Daoy (cell line): Measurements from ENCODE around the gene LRRC74B. TPM values are rescaled to one million over a fixed set of nuclear protein-coding genes. Genes with fewer than 3 reads are reported as not detected.

ENCODE experiments used
- DNase-seq: peaks from one replicate; pipeline ENCODE4 v3.0.0-alpha.2; 2015; ENCODE audit warnings: low read depth
- total RNA-seq: library from RNA; depleted of rRNA; stranded (reverse); fragments of >200 nt; shearing (Covaris generic); gene quantifications from 2 replicates; pipeline ENCODE4 v1.2.3, GENCODE V29; 2014

Gene LRRC74B
- total RNA-seq, 1 experiment from 2014 or later: not detected

DNA sequence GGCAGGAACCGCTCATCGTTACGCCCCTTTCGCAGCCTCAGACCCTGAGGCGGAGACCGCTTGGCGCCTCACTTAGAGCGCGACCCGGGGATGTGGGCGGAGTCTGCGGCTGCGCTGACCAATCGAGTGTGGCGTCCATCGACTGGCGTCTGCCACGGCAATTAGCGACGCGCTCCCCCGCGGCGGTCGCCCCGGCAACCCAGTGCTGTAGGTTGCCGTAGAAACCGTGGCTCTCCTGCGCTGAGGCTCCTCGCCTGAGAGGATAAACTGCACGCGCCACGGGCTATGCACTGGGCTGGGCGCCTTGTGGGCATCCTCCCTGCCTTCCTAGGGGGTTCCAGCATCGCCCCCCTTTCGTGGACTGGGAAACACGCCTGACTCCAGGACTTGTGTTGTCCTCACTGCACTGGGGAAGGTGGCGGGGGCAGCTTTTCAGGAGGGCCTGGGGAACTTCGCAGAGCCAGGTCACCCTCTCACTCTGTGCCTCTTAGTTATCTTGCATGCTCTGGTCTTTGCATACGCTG is 31.5 kb upstream of the LRRC74B start:
- peak; percentile 97 for DNase-seq

DNA sequence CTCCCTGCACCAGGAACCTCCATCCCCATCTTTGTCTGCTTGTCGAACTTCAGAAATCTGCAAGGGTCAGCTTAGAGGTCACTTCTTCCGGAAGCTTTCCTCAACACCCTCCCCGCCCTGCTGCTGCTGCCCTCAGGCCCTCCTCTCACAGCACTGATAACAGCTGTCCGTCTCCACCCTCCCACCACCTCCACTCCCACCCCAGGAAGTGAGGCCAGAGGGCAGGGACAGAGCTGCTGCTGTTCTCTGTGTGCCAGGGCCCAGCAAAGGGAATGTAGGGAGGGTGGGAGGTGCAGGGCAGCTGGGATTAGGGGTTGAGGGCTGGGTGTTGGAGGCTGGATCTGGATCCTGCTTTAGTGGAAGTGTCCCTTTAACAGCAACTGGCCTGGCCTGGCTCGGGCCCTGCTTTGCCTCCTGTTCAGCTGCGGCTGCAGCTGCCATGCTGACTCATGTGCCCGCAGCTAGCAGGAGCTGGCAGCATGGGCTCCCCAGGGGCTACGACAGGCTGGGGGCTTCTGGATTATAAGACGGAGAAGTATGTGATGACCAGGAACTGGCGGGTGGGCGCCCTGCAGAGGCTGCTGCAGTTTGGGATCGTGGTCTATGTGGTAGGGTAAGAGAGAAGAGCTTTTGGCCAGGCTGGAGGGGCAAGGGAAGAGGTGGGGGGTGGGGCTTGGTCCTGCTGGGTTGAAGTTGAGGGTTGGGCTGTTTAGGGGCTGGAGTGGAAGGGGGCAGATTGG is 30.9 kb upstream of the LRRC74B start, which contains the start of gene P2RX6:
P2RX6 (plus strand) TSS at position 440 of the 740 bp plus-strand sequence; CDS start at position 450, 10 bp downstream.
- peak; percentile 62 for DNase-seq

DNA sequence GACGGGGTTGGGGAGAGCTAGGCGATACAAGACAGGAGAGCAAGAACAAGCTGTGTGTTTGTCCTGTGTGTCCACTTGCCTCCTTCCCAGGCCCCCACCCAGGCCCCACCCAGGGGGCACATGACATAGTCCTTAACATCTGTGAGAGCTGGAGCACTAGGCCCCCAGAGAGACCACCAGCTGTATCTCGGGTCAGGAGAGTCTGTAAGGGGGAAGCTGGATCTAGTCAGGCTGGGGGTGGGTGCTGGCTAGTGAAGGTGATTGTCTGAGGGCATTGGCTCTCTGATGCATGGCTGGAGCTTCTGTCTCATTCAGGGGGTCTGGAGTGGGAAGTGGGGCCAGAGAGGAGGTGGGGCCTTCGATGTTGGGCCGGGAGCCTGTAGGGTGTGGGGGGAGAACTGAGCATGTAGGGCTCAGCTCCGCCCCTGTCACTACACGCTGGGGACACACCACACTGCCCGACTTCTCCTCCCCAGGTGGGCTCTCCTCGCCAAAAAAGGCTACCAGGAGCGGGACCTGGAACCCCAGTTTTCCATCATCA is 30.2 kb upstream of the LRRC74B start:
- DNase-seq: no peak

DNA sequence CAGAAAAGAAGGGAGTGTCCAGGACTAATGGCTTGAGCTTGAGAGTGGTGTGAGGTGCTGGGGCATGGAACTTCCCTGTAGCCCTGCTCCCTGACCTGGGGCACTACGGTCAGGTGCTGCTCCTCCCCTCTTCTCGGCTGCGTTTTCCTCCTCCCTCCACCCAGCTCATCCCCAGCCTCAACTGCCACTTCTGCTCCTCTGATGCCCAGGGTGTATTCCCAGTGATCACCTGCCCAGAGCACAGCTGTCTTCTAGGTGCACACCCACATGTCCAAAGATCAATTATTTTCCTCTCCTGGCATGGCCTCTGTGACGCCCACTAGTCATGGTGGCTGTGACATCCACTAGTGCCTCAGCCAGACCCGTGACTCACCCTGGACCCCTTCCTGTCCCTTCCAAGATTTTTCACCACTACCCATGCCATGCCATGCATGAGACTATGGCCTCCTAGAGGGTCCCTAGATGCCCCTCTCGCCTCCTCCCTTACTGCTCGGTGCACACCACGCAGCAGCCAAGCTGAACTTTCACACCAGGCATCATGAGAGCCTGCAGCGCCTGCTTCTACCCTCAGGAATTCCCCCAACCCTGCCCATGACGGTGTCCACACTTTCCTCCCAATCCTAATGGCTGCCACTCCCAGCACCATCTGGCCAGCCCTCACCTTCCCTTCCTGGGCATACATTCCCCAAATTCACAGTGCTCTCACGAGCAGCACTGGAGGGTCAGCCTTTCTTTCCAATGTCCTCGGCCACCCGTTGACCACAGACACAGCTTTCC is 28.9 kb upstream of the LRRC74B start:
- DNase-seq: no peak

DNA sequence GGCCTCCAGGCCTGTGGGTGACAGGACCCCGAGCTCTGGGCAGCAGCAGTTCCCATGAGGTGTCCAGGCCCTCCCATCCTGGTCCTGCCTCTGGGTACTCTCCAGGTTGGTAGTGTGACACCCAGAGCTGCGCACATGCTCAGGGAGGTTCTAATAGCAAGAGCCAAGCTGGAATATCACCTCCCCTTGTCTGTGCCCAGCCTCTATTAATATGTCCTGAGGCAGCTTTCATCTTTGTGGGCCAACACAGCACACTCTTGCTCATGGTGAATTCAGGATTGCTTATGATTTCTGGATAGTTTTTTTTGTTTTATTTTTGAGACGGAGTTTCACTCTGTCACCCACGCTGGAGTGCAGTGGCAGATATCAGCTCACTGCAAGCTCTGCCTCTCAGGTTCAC is 27.4 kb upstream of the LRRC74B start:
- DNase-seq: no peak

DNA sequence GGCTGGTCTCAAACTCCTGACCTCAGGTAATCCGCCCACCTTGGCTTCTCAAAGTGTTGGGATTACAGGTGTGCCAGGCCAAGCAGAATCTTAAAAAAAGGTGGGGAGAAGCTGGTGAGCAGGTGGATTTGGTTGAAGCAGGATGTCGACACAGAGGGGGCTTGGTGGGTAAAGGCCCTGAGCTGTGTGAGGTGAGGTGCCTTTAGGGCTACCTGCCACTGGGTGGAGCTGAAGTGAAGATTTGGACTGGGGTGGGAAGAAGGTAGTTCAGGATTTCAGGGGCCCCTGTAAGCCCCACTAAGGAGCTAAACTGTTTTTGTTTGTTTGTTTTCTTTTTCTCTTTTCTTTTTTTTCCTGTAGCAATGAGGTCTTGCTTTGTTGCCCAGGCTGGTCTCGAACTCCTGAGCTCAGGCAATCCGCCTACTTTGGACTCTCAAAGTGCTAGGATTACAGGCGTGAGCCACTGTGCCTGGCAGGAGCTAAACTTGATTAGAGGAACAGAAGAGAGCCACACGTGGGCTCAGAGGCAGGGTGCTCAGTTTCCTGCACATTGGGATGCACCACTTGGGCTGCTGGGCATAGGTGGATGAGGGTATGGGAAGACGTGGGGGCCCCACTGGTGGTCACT is 24.8 kb upstream of the LRRC74B start:
- DNase-seq: no peak

DNA sequence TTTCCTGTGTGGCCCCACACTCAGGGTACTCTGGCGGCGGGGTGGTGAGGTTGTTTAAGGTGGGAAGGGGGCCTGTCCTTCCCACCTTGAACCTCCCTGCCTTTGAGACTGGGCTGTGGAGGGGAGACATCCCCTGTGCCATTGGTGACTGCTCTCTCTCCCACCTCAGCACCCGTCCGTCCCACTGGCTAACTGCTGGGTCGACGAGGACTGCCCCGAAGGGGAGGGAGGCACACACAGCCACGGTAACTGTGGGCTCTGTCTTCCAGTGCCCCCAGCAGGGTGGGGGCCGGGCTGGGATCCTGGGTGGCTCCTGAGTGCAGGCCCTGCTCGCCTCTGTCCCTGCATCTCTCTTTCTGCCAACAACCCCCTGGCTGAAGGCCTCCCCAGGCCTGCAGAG is 23.2 kb upstream of the LRRC74B start:
- DNase-seq: no peak

DNA sequence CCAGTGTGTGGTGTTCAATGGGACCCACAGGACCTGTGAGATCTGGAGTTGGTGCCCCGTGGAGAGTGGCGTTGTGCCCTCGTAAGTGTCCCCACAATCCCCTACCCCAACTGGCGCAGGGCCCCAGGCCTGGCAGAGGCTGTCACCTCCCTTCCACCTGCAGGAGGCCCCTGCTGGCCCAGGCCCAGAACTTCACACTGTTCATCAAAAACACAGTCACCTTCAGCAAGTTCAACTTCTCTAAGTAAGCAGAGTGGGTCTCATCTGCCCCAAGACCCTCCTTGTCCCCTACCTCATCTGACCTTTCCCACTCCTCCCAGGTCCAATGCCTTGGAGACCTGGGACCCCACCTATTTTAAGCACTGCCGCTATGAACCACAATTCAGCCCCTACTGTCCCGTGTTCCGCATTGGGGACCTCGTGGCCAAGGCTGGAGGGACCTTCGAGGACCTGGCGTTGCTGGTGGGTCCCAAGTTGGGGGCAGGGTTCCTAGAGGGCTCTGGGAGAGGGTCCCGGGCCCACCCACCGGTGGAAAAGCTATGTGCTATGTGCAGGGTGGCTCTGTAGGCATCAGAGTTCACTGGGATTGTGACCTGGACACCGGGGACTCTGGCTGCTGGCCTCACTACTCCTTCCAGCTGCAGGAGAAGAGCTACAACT is 22.7 kb upstream of the LRRC74B start:
- no peak for DNase-seq

DNA sequence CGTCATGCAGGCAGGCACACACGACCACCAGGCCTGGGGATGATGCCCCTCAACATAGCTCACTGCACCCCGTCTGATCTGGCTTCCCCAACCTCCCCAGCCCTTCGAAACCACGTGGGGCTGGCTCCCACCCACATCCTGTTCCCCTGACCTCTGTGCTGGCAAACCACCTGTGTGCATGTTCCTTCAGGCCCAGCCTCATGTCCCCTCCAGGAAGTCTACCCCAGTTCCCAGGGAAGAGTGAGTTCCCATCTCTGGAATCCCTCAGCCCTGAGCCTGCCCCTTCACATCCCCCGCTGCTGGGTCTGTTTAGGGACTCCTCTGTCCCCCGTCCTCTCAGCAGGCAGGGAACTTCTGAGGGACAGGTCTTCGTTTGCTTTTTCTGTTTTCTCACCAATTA is 20.5 kb upstream of the LRRC74B start:
- DNase-seq: no peak

DNA sequence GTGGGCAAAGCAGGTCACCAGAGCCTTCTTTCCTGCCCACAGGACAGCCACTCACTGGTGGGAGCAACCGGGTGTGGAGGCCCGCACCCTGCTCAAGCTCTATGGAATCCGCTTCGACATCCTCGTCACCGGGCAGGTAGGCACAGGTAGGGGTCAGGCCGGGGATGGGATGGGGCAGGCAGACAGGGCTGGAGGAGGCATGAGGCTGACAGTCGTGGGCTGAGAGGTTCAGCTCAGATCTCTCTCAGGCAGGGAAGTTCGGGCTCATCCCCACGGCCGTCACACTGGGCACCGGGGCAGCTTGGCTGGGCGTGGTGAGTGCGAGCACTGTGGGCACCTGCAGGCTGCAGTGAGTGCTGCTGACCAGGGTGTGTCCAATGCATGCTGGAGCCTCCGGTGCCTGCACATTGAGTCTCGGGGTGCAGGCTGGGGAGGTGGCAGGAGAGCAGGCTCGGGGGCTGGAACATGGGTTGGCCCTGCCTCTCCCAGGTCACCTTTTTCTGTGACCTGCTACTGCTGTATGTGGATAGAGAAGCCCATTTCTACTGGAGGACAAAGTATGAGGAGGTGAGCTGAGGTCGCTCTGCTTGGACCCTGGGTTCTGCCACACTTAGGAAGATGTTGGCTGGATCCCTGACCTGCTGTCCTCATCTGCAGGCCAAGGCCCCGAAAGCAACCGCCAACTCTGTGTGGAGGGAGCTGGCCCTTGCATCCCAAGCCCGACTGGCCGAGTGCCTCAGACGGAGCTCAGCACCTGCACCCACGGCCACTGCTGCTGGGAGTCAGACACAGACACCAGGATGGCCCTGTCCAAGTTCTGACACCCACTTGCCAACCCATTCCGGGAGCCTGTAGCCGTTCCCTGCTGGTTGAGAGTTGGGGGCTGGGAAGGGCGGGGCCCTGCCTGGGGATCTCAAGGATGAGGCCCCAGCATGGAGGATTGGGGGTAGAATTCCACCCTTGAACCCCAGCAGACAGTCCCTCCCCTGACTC is 19.7 kb upstream of the LRRC74B start:
- DNase-seq: no peak

DNA sequence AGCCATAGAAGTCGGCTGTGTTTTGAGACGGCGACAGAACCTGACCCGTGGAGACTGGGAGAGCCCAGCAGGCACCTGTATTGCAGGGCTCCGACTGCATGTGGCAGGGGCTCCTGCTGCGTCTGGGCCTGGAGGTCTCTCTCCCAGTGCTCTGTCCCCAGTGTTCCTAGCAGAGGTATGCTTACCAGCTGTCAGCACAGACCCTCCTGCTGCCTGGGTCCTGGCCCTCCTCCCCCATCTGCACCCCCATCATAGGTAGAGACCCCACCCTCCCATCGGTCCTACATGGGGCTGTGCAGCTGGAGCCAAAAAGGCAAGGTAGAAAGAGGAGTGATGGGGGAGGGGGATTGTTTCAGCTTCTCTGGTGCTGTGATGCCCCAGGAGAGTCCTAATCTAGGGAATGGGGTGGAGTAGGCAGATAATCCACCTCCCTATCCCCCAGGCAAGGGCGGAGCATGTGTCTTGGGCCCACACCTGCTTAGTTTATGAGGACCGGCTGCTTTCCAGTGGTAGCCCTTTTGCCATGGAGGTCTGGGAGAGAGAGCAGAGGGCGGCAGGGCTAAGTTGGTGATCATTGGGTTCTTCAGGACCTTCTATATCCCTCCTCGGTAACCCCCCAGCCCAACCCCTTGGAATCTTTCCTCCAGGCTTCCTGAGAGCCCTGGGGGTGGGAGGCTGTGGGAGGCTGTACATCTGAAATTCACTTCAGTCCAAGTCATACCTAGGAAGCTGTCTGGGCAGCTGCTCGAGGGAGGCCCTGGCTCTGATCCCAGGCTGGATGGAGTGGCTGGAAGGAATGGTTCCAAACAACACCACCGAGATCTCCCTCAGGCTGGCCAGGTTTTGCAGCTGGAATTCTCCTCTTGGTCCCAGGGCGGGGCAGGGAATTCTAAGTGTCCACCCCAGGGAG is 18.7 kb upstream of the LRRC74B start:
- no peak for DNase-seq

DNA sequence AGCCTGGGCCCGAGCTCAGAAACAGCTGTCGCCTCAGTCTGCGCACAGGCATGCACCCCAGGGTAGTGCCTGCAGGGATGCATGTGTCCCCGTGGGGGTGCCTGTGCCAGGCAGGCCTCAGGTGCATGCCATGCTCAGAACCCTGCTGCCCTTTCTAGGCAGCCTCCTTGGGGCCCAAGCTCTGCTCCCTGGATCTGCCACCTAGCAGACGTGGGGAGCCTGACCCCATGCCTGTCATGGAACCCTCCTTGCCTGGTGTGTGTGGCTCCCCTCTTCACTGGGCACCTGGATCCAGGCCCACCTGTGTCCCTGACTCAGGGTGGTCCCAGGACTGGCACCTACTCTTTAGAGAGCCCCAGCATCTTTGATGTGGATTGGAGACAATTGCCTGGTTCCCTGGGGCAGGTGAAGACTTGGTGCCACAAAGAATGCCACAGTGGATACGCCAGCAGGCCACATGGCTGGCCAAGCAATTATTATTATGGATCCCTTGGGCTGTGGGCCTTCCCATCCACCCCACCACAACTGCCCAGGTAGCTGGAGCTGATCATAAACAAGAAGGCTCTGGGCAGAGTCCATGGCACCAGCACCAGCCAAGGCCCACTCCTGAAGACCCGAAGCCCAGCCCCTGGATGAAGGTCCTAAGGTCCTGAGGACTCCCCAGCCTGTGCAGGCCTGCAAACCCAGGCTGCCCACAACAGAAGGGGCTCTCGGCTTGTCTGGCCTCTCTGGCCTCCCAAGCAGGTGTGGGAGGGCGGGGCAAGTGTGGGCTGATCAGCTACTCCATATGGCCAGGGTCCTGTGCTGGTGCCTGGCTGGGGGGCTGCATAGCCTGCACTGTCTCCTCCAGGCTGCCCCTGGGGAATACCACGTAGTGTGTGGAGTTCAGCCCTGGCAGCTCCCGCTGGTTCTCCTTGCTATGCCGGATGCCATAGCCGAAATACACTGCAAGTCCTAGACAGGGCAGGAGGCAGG is 17.2 kb upstream of the LRRC74B start:
- no peak for DNase-seq

DNA sequence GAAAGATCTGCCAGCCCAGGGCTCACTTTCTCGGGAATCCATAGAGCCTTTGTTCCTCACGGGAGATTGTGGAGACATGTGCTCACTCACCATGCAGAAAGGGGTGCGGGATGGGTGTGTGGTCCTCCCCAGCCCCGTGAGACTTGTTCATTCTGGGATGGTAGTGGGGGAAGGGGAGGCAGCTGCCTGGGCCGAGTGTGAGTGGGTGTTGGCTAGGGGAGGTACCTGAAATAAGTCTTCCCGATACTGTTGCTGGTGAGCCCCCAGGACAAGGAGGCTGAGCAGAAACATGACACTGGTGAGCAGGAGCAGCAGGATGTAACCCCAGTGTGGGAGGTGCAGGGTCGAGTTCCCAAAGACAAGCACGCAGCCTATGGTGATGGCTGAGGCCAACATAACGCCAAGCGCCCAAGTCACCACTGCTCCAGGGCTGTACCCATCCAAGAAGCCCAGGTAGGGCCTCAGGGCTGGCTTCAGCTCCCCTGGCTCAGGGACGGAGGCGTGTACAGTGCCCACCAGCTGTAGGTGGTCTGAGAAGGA is 16.2 kb upstream of the LRRC74B start:
- no peak for DNase-seq

DNA sequence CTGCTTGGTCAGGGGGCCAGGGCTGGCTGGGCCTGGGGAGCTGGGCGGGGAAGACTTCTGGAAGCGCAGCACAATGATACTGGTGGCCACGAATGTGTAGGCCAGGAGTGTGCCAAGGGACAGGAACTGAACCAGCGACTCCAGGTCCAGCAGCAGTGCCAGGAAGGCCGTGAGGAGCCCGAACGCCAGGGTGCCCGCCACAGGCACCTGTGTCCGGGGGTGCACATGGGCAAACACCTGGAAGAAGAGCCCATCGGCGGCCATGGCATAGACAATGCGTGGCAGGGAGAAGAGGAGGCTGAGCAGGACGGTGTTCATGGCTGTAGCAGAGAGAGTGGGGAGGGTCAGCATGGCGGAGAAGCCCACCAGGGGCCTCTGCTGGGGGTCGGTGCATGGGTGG is 15.7 kb upstream of the LRRC74B start:
- DNase-seq: no peak

DNA sequence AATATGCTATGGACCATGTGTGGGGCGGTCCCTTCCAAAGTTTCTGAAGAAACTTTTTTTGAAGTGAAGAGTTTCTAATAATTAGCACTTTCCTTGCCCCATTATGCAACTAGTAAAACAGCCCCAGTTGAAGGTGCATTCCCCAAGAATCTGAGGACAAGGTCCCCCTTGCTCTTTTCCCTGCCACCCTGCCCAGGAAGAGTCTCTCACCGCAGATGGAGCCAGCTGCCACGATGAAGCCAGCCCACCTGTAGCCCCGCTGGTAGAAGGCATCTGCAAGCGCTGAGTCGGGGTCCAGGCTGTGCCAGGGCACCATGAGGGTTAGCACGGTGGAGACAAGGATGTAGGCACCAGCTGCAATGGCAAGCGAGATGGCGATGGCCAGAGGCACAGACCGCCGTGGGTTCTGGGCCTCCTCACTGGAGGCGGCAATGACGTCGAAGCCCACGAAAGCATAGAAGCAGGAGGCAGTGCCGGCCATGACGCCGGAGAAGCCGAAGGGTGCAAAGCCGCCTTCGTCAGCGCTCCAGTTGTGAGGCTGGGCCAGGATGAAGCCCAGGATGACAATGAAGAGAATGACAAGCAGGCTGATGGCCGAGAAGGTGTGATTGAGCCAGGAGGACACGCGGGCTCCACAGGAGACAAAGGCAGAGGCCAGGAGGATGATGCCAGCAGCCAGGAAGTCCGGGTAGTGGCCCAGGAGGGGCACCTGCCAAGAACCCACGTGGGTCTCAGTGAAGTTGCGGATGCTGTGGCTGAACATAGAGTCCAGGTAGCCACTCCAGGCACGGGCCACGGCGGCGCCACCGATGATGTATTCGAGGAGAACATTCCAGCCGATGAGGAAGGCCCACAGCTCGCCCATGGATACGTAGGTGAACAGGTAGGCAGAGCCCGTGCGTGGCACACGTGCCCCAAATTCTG is 14.9 kb upstream of the LRRC74B start:
- DNase-seq: no peak

DNA sequence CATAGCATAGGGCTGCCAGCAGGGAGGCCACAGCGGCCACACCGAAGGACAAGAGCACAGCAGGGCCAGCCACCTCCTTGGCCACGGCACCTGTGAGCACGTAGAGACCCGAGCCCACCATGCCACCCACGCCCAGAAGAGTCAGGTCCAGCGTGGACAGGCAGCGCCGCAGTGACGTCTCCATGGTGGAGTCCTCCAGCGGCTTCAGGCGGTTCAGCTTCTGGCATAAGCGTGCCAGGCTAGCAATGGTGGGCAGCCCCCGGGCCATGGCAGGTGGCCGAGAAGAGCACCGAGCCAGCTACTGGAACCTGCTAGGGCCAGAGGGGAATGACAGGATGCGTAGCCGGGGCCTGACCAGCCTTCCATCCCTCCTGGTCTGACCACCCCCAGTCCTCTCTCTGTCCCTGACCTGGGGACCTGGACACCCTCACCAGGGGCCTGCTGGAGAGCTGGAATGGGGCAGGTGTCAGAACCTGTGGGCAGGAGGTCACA is 14.2 kb upstream of the LRRC74B start:
- no peak for DNase-seq
